Measurements from ENCODE around the gene CUBN.
"Not testable (repeated sequence)": the region's sequence is repeated elsewhere in the genome, so short reads cannot be mapped to it uniquely, and the experiment has no call there.

The CUBN gene

GRCh38 chr10:16866541-16867275 lies 262.9 kb downstream of the CUBN start:
- no peak overlapping the region for H3K27ac ChIP-seq
- H3K4me3 ChIP-seq = no peak overlapping the region

- Histone ChIP-seq H3K4me3 (no peak overlapping the region), H3K27ac (no peak overlapping the region)
These were observed 263.8 kb downstream of the CUBN start for GRCh38 chr10:16865766-16866165.

- Histone ChIP-seq H3K27ac (no peak overlapping the region), H3K4me3 (no peak overlapping the region)
These were observed 265.8 kb downstream of the CUBN start for GRCh38 chr10:16863766-16864165.

GRCh38 chr10:16857419-16857818 lies 272.2 kb downstream of the CUBN start:
- Histone ChIP-seq H3K4me3 (no peak overlapping the region), H3K27ac (no peak overlapping the region)

- Histone ChIP-seq H3K27ac (no peak overlapping the region), H3K4me3 (no peak overlapping the region)
These were observed 273.0 kb downstream of the CUBN start for GRCh38 chr10:16856567-16856966.

- no peak overlapping the region for H3K4me3 ChIP-seq
- peak overlapping the region in 1 of 21 experiments; percentile 12 for H3K27ac ChIP-seq
These were observed 273.5 kb downstream of the CUBN start for GRCh38 chr10:16856092-16856491.

- Histone ChIP-seq H3K27ac (no peak overlapping the region), H3K4me3 (no peak overlapping the region)
These were observed 275.0 kb downstream of the CUBN start for GRCh38 chr10:16854623-16855022.

- Histone ChIP-seq H3K4me3 (no peak overlapping the region), H3K27ac (no peak overlapping the region)
These were observed 275.8 kb downstream of the CUBN start for GRCh38 chr10:16853809-16854208.

GRCh38 chr10:16853201-16853600 lies 276.4 kb downstream of the CUBN start:
- H3K4me3 ChIP-seq = no peak overlapping the region
- H3K27ac ChIP-seq = no peak overlapping the region

- Histone ChIP-seq H3K27ac (no peak overlapping the region), H3K4me3 (no peak overlapping the region)
These were observed 277.0 kb downstream of the CUBN start for GRCh38 chr10:16852624-16853023.

- no peak overlapping the region for H3K4me3 ChIP-seq
- no peak overlapping the region for H3K27ac ChIP-seq
These were observed 281.0 kb downstream of the CUBN start for GRCh38 chr10:16848562-16849154.

GRCh38 chr10:16847644-16848043 lies 282.0 kb downstream of the CUBN start:
- H3K4me3 ChIP-seq = no peak overlapping the region
- H3K27ac ChIP-seq = peak overlapping the region in 2 of 21 experiments; percentile 6 to 46

GRCh38 chr10:16845248-16845647 lies 284.4 kb downstream of the CUBN start:
- H3K27ac ChIP-seq = peak overlapping the region in 5 of 21 experiments; percentile 21 to 58 (median 32)

GRCh38 chr10:16843252-16843870 lies 286.2 kb downstream of the CUBN start:
- Histone ChIP-seq H3K4me3 (no peak overlapping the region), H3K27ac (peak overlapping the region in 1 of 21 experiments; percentile 58)

More at GRCh38 chr10:16845248-16845647, 284.4 kb downstream of the CUBN start:
- no peak overlapping the region for H3K4me3 ChIP-seq

- H3K27ac ChIP-seq = no peak overlapping the region
- no peak overlapping the region for H3K4me3 ChIP-seq
These were observed 294.4 kb downstream of the CUBN start for GRCh38 chr10:16835228-16835627.

- H3K4me3 ChIP-seq = no peak overlapping the region
- H3K27ac ChIP-seq = peak overlapping the region in 19 of 21 experiments; percentile 12 to 84 (median 62)
These were observed 297.1 kb downstream of the CUBN start for GRCh38 chr10:16832351-16833080.

GRCh38 chr10:16828701-16829175 lies 300.9 kb downstream of the CUBN start:
- H3K27ac ChIP-seq = peak overlapping the region in 7 of 21 experiments; percentile 7 to 56 (median 27)

GRCh38 chr10:16828114-16828568 lies 301.5 kb downstream of the CUBN start:
- no peak overlapping the region for H3K4me3 ChIP-seq
- peak overlapping the region in 6 of 21 experiments; percentile 7 to 56 (median 43) for H3K27ac ChIP-seq

More at GRCh38 chr10:16828701-16829175, 300.9 kb downstream of the CUBN start:
- H3K4me3 ChIP-seq = no peak overlapping the region

GRCh38 chr10:16827474-16827873 lies 302.1 kb downstream of the CUBN start:
- H3K27ac ChIP-seq = peak overlapping the region in 1 of 21 experiments; percentile 43
- H3K4me3 ChIP-seq = not testable (repeated sequence)
